ENCODE measurements around the gene AWAT2. TPM values are rescaled to one million over a fixed set of nuclear protein-coding genes. Genes with fewer than 3 reads are reported as not detected.

AWAT2 gene
- total and polyA plus RNA-seq, 10 of the 15 experiments (the other 5 are each of a cell fraction or from before 2014, with no cell fraction given), result not detected

DNA sequence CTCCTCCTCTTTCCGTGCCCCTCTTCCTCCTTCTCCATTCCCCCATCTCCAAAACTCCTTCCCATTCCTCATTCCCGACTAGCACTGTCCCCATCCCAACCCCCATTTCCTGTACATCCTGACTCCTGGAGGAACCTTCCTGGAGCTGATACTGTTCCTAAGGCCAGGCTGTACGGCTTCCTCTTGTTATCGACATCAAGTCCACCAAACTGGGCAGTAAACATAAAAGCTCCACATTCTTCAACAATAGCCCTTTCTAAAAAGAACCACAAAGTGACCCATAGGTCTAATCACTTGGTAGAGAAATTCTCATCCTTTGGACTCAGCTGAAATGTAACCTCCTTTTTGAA is 22.9 kb downstream of the AWAT2 start (continued):
- TF ChIP-seq, protein P1, sequence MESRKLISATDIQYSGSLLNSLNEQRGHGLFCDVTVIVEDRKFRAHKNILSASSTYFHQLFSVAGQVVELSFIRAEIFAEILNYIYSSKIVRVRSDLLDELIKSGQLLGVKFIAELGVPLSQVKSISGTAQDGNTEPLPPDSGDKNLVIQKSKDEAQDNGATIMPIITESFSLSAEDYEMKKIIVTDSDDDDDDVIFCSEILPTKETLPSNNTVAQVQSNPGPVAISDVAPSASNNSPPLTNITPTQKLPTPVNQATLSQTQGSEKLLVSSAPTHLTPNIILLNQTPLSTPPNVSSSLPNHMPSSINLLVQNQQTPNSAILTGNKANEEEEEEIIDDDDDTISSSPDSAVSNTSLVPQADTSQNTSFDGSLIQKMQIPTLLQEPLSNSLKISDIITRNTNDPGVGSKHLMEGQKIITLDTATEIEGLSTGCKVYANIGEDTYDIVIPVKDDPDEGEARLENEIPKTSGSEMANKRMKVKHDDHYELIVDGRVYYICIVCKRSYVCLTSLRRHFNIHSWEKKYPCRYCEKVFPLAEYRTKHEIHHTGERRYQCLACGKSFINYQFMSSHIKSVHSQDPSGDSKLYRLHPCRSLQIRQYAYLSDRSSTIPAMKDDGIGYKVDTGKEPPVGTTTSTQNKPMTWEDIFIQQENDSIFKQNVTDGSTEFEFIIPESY (IDR thresholded peaks at IDR 0.05), result no peak
- TF ChIP-seq CHD2 (IDR thresholded peaks at IDR 0.05; ENCODE audit: borderline replicate concordance, low read depth, low read length) (no peak), HDAC6 (IDR thresholded peaks at IDR 0.05; ENCODE audit: unreplicated experiment) (no peak), HCFC1 (IDR thresholded peaks at IDR 0.05; ENCODE audit: low read length) (no peak), GATAD2B (conservative IDR thresholded peaks at IDR 0.05; ENCODE audit: low read depth) (no peak), BMI1 (IDR thresholded peaks at IDR 0.05; ENCODE audit: borderline replicate concordance) (no peak), NFXL1 (IDR thresholded peaks at IDR 0.05; ENCODE audit: borderline replicate concordance) (no peak), KLF5 (IDR thresholded peaks at IDR 0.05; ENCODE audit: partially characterized antibody) (no peak)
- TF ChIP-seq, protein P2, sequence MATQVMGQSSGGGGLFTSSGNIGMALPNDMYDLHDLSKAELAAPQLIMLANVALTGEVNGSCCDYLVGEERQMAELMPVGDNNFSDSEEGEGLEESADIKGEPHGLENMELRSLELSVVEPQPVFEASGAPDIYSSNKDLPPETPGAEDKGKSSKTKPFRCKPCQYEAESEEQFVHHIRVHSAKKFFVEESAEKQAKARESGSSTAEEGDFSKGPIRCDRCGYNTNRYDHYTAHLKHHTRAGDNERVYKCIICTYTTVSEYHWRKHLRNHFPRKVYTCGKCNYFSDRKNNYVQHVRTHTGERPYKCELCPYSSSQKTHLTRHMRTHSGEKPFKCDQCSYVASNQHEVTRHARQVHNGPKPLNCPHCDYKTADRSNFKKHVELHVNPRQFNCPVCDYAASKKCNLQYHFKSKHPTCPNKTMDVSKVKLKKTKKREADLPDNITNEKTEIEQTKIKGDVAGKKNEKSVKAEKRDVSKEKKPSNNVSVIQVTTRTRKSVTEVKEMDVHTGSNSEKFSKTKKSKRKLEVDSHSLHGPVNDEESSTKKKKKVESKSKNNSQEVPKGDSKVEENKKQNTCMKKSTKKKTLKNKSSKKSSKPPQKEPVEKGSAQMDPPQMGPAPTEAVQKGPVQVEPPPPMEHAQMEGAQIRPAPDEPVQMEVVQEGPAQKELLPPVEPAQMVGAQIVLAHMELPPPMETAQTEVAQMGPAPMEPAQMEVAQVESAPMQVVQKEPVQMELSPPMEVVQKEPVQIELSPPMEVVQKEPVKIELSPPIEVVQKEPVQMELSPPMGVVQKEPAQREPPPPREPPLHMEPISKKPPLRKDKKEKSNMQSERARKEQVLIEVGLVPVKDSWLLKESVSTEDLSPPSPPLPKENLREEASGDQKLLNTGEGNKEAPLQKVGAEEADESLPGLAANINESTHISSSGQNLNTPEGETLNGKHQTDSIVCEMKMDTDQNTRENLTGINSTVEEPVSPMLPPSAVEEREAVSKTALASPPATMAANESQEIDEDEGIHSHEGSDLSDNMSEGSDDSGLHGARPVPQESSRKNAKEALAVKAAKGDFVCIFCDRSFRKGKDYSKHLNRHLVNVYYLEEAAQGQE (IDR thresholded peaks at IDR 0.05; ENCODE audit: low read depth, low read length), result no peak
- TF ChIP-seq, protein P3, sequence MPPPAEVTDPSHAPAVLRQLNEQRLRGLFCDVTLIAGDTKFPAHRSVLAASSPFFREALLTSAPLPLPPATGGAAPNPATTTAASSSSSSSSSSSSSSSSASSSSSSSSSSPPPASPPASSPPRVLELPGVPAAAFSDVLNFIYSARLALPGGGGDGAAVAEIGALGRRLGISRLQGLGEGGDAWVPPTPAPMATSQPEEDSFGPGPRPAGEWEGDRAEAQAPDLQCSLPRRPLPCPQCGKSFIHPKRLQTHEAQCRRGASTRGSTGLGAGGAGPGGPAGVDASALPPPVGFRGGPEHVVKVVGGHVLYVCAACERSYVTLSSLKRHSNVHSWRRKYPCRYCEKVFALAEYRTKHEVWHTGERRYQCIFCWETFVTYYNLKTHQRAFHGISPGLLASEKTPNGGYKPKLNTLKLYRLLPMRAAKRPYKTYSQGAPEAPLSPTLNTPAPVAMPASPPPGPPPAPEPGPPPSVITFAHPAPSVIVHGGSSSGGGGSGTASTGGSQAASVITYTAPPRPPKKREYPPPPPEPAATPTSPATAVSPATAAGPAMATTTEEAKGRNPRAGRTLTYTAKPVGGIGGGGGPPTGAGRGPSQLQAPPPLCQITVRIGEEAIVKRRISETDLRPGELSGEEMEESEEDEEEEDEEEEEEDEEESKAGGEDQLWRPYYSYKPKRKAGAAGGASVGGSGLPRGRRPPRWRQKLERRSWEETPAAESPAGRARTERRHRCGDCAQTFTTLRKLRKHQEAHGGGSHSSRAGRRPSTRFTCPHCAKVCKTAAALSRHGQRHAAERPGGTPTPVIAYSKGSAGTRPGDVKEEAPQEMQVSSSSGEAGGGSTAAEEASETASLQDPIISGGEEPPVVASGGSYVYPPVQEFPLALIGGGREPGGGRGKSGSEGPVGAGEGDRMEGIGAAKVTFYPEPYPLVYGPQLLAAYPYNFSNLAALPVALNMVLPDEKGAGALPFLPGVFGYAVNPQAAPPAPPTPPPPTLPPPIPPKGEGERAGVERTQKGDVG (CRISPR knock-in tag; IDR thresholded peaks at IDR 0.05), result no peak
